ENCODE results near the gene VN1R2.
"Not testable (repeated sequence)": the region's sequence is repeated elsewhere in the genome, so short reads cannot be mapped to it uniquely, and the experiment has no call there.

VN1R2 gene, protein sequence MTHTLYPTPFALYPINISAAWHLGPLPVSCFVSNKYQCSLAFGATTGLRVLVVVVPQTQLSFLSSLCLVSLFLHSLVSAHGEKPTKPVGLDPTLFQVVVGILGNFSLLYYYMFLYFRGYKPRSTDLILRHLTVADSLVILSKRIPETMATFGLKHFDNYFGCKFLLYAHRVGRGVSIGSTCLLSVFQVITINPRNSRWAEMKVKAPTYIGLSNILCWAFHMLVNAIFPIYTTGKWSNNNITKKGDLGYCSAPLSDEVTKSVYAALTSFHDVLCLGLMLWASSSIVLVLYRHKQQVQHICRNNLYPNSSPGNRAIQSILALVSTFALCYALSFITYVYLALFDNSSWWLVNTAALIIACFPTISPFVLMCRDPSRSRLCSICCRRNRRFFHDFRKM

GRCh38 chr19:53257715-53258342 lies at the start of gene VN1R2:
Gene VN1R2, plus strand, starts transcription at chr19:53258292. Its CDS starts 84 bp downstream, at chr19:53258376.
- not testable (repeated sequence) for DNase-seq

GRCh38 chr19:53211554-53211953 lies 46.5 kb upstream of the VN1R2 start:
- not testable (repeated sequence) for DNase-seq

- no peak for DNase-seq
Measured at GRCh38 chr19:53212703-53213320, 45.3 kb upstream of the VN1R2 start.

DNA sequence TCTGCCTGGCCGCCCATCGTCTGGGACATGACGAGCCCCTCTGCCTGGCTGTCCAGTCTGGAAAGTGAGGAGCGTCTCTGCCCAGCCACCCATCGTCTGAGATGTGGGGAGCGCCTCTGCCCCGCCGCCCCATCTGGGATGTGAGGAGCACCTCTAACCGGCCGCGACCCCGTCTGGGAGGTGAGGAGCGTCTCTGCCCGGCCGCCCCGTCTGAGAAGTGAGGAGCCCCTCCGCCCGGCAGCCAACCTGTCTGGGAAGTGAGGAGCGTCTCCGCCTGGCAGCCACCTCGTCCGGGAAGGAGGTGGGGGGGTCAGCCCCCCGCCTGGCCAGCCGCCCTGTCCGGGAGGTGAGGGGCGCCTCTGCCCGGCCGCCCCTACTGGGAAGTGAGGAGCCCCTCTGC lies 35.4 kb upstream of the VN1R2 start:
- DNase-seq = not testable (repeated sequence)

GRCh38 chr19:53224606-53225005 lies 33.5 kb upstream of the VN1R2 start:
- DNase-seq = no peak

DNA sequence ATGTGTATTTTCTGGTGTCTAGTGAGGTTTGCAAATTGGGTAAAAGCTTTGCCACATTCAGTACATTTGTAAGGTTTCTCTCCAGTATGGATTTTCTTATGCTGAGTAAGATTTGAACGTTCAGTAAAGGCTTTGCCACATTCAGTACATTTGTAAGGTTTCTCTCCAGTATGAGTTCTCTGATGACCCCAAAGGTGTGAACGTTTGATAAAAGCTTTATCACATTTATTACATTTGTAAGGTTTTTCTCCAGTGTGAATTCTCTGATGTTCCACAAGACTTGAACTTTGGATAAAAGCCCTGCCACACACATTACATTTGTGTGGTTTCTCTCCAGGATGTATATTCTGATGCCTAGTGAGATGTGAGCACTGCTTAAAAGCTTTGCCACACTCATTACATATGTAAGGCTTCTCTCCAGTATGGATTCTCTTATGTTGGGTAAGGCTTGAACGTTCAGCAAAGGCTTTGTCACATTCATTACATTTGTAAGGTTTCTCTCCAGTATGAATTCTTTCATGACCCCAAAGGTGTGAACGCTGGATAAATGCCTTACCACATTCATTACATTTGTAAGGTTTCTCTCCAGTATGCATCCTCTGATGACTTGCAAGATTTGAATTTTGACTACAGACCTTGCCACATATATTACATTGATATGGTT lies 20.8 kb upstream of the VN1R2 start:
- no peak for DNase-seq

DNA sequence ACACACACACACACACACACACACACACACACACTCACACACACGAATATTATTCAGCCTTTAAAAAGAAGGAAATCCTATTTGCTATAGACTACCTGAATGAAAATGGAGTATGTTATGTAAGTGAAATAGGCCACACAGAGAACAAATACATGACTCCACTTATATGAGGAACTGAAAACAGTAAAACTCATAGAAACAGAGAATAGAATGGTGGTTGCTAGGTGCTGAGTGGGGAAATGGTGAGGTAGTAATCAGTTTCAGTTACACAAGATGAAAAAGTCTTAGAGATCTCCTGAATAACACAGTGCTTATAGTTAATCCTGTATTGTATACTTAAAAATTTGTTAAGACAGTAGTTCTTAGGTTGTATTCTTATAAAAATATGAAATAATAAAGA lies 11.6 kb upstream of the VN1R2 start:
- DNase-seq = no peak

DNA sequence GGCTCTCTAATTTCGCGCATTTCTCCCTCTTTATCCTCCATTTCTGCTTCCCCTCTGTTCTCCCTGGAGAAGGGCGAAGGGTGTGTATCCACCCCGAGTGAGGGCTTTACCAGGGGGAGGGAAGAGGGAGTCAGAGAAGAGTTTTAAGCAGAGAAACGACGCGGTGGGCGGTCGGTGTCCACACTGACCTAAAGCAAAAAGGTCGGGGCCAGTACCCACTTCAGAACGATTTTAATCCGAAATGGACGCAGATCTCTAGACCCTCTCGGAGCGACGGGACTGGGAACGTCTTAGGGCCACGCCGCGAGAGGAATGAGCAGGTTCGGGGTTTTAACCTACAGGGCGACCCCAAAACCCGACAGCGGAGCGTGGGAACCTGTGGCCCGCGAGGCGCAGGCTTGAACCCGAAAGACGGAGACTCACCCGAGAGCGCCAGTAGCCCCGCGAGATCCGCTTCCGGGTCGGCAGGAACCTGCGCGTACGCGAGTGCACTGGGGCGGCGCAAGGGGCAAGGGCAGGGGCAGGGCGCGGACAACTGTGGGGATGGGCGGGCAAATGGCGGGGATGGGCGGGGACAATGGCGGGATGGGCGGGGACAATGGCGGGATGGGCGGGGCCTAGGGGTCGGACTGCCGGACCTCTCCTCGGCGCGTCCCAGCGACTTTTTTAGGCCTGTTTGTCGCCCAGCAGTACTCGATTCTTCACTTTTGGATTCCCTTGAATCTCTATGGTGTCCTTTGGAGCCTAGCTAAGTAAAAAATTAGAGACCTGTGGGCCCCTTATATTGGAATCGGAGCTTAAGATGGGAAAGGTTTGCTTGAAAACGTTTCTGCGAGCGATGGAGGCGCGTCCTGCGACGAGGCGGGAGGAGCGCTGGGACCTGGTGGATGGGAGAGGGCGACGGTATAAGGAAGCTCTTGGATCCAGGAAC lies 3.4 kb upstream of the VN1R2 start, which contains the start of gene ZNF677:
TSS of gene ZNF677 (minus strand) at position 463 of the 931 bp plus-strand sequence. CDS start 3,323 bp downstream, outside the sequence.
- peak; percentile 85 to 87 for DNase-seq

GRCh38 chr19:53267623-53268022 lies 9.5 kb downstream of the VN1R2 start, which contains the start of gene VN1R4:
Gene VN1R4, minus strand, starts transcription at chr19:53267723. Its CDS starts 58 bp downstream, at chr19:53267665.
- not testable (repeated sequence) for DNase-seq

DNA sequence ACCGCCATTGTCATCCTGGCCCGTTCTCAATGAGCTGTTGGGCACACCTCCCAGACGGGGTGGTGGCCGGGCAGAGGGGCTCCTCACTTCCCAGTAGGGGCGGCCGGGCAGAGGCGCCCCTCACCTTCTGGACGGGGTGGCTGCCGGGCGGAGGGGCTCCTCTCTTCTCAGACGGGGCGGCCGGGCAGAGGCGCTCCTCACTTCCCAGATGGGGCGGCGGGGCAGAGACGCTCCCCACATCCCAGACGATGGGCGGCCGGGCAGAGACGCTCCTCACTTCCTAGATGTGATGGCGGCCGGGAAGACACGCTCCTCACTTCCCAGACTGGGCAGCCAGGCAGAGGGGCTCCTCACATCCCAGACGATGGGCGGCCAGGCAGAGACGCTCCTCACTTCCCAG lies 11.8 kb downstream of the VN1R2 start:
- DNase-seq = not testable (repeated sequence)

DNA sequence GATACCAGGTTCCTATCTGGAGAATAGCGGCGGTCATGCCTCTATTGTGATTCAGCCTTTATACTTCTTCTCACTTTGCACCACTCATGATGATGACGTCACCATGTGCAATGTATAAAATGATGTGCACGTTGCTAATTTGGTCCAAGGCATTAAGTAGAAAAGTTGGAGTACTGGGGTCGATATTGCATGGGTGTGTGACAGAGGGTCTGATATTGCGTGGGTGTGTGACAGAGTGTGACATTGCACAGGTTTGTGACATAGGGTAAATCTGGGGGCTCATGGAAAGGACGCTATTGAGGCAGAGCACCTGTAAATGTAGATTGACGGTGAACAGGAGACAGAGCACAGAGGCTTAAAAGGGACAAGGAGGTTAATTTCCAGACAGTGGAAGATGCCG lies 14.0 kb downstream of the VN1R2 start:
- DNase-seq = no peak

DNA sequence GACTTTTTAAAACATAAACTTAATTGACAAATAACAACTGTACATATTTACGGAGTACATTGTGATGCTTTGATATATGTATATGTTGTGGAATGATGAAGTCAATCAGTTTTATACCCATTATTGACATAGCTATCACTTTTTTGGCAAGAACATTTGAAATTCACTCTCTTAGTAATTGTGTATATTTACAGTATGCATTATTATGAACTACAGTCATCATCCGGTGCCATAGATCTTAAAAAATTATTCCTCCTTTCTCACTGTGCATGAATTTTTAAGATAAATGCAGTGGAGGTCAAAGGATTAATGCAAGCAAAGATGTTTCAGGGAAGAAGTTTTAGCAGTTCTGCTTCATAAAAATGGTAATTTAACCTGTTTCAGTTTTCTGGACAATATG lies 17.4 kb downstream of the VN1R2 start:
- DNase-seq = no peak

GRCh38 chr19:53281947-53282346 lies 23.9 kb downstream of the VN1R2 start:
- peak in 1 of 2 donors; percentile 1 for DNase-seq

DNA sequence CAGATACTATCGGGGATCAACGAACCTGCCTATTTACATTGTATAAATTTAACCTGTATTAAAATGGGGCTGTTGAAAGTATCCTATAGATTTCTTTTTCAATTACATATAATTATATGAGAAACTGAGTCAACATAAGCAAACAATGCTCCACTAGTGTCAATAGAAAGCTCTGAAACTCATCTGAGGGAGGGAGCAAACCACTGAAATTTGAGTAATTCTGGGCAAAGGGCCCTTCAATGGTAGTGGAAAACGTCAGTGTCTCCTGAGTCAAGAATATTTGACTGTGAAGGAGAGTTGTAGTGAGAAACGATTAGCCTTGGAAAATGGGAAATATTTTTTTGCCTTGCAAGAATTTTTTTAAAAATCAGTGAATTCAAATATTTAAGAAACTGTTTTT lies 27.0 kb downstream of the VN1R2 start:
- no peak for DNase-seq

DNA sequence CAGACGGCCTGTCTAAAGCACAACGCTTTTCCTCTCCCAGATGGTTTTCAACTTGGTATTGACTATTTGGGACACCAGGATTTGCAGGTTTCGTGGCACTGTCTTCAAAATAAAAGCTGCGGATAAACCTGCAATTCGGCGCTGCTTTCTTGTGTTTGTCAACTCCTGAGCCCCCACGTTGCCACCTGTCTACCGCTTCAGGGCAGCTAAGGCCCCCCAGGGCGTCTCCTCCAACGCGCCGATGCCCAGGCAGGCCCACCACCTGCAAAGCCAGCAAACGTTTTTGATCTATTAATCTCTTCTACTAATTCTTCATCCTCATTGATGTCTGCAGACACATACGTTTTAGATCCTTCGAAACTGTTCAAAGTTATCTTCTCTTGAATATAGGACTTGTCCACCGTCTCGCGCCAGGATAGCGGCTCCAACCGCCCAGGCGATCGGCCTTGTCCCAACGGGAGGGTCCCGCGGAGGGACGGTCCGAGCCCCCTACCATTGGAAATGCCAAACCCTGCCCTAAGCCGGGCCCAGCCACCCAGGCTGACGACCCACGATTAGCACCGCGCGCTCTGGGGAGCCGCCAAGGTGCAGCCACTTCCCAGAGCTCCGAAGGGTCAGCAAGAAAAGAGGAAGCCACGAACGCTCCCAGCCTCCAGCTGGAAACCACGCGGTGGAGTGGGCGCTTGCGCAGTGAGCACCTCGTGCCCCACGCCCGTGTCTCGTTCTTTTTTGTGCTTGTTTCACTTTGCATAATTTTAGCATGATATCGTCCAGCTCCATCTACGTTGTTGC lies 32.9 kb downstream of the VN1R2 start:
- DNase-seq = no peak

- no peak for DNase-seq
Measured at GRCh38 chr19:53294786-53295441, 36.8 kb downstream of the VN1R2 start.

DNA sequence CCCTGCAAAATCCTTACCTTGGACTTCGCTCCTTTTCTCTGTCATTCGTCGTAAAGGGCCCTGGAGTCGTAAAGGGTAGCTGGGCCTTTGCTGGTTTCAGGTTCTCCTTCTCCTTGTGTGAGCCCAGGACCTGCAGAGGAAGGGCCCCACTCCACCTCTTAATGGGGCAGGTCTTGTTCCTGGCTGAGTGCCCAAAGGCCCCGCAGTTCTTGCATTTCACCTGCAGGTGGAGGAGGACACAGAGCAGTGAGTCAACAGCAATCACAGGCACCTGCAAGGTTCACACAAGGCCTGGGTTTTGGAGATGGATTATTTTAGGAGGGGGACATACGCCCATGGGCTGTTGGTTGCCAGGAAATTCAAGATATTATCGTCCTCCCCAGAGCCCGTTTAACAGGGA lies 43.2 kb downstream of the VN1R2 start:
- DNase-seq = peak in 1 of 2 donors; percentile 11

DNA sequence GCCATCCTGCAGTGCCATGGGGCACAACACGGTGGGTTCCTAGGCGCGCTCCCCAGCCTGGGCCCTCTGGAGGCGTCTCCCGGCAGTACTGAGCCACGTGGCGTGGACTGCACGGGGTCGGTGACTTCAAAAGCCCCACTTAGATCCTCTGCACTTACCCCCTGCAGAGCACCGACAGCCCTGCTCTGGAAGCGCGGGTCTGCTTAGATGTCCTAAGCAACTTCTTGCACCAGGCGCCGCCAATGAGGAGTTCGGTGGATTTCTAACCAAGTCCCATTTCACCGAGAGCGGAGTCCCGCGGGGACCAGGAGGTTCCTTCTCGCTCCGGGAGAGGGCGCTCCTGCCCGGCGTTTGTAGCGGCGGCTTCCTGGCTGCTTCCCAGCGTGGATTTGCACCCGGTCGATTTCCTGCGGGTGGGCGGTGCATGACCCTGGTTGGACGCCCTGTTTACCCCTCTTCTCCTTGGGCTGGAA lies 50.3 kb downstream of the VN1R2 start:
- DNase-seq = peak in 1 of 2 donors; percentile 16
